ENCODE results near the gene PBRM1. TPM values are rescaled to one million over a fixed set of nuclear protein-coding genes. Genes with fewer than 3 reads are reported as not detected.

PBRM1 gene
- total RNA-seq, 2 donors from 2014 or later = 73.4 to 78.5 TPM

GRCh38 chr3:52544937-52545336, 140.8 kb downstream of the PBRM1 start:
- Histone ChIP-seq H3K27me3 (ENCODE audit: control insufficient read depth, insufficient read depth, low read length, poor library complexity, severe bottlenecking) (no peaks in the 10 kb centered on the region), H3K27ac (ENCODE audit: low read depth, low read length) (no peak overlapping the region), H3K36me3 (ENCODE audit: control insufficient read depth, insufficient read depth, low read length) (peaks cover 67% of the 10 kb centered on the region), H3K4me3 (ENCODE audit: low read length) (no peak overlapping the region), H3K9ac (ENCODE audit: extremely low read depth, low read length, poor library complexity, severe bottlenecking) (no peak overlapping the region), H3K4me1 (ENCODE audit: control insufficient read depth, insufficient read depth, low read length) (no peaks in the 10 kb centered on the region), H3K9me3 (ENCODE audit: control insufficient read depth, low read length) (no peaks in the 10 kb centered on the region)
- Mint-ChIP-seq H3K9me3 (no peaks in the 10 kb centered on the region), H3K27ac (peak overlapping the region; percentile 56), H3K4me1 (no peaks in the 10 kb centered on the region), H3K36me3 (ENCODE audit: low read depth) (peaks cover 35% of the 10 kb centered on the region), H3K27me3 (ENCODE audit: insufficient read depth) (no peaks in the 10 kb centered on the region), H3K4me3 (no peak overlapping the region)
- TF ChIP-seq, protein P1, sequence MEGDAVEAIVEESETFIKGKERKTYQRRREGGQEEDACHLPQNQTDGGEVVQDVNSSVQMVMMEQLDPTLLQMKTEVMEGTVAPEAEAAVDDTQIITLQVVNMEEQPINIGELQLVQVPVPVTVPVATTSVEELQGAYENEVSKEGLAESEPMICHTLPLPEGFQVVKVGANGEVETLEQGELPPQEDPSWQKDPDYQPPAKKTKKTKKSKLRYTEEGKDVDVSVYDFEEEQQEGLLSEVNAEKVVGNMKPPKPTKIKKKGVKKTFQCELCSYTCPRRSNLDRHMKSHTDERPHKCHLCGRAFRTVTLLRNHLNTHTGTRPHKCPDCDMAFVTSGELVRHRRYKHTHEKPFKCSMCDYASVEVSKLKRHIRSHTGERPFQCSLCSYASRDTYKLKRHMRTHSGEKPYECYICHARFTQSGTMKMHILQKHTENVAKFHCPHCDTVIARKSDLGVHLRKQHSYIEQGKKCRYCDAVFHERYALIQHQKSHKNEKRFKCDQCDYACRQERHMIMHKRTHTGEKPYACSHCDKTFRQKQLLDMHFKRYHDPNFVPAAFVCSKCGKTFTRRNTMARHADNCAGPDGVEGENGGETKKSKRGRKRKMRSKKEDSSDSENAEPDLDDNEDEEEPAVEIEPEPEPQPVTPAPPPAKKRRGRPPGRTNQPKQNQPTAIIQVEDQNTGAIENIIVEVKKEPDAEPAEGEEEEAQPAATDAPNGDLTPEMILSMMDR (conservative IDR thresholded peaks at IDR 0.05) = no peak
- WGBS, 2 experiments (ENCODE audit: insufficient coverage in 1 of 2, insufficient read length in 1 of 2) = 92 to 98% methylated on average over 4 of the region's 4 CpGs
- no peak for DNase-seq

DNA sequence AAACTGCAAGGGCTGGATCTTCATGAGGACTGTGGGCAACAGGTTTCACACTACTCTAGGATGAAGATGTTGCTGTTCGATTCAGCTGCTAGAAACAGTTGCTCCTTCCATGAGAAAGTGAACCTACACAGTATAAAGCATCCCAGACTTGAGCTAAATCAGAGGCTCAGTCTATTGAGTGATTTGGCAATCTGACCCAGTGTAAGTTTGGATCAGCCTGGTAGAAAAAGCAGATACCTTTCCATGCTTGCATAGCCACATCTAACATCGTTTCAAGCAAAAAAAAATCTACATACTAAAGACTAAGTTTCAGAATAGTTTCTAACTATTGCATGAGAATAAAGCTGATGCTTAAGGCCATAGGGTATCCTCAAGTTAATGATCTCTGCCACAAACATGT, 144.7 kb downstream of the PBRM1 start:
- peak overlapping the region; percentile 15 for H3K27ac Mint-ChIP-seq
- DNase-seq = no peak
- Histone ChIP-seq H3K36me3 (ENCODE audit: control insufficient read depth, insufficient read depth, low read length) (peaks cover 43% of the 10 kb centered on the region), H3K9ac (ENCODE audit: extremely low read depth, low read length, poor library complexity, severe bottlenecking) (no peak overlapping the region), H3K9me3 (ENCODE audit: control insufficient read depth, low read length) (no peaks in the 10 kb centered on the region), H3K4me1 (ENCODE audit: control insufficient read depth, insufficient read depth, low read length) (no peaks in the 10 kb centered on the region), H3K4me3 (ENCODE audit: low read length) (no peak overlapping the region), H3K27me3 (ENCODE audit: control insufficient read depth, insufficient read depth, low read length, poor library complexity, severe bottlenecking) (no peaks in the 10 kb centered on the region), H3K27ac (ENCODE audit: low read depth, low read length) (no peak overlapping the region)
- H3K36me3 Mint-ChIP-seq (ENCODE audit: low read depth) = peaks cover 27% of the 10 kb centered on the region
- H3K4me3 Mint-ChIP-seq = no peak overlapping the region
- TF ChIP-seq, protein P1 (conservative IDR thresholded peaks at IDR 0.05) = no peak
- peaks cover 17% of the 10 kb centered on the region for H3K4me1 Mint-ChIP-seq
- no peaks in the 10 kb centered on the region for H3K27me3 Mint-ChIP-seq (ENCODE audit: insufficient read depth)
- H3K9me3 Mint-ChIP-seq = no peaks in the 10 kb centered on the region
- 87 to 100% methylated on average over 1 to 2 of the region's 2 CpGs for WGBS, 2 experiments (ENCODE audit: insufficient coverage in 1 of 2, insufficient read length in 1 of 2)

- no peaks in the 10 kb centered on the region for H3K9me3 ChIP-seq (ENCODE audit: control insufficient read depth, low read length)
- peaks cover 32% of the 10 kb centered on the region for H3K36me3 ChIP-seq (ENCODE audit: control insufficient read depth, insufficient read depth, low read length)
- H3K27me3 ChIP-seq (ENCODE audit: control insufficient read depth, insufficient read depth, low read length, poor library complexity, severe bottlenecking) = no peaks in the 10 kb centered on the region
- DNase-seq = no peak
- Mint-ChIP-seq H3K27me3 (ENCODE audit: insufficient read depth) (no peaks in the 10 kb centered on the region), H3K9me3 (no peaks in the 10 kb centered on the region), H3K4me1 (peaks cover 24% of the 10 kb centered on the region), H3K27ac (no peak overlapping the region), H3K4me3 (no peak overlapping the region), H3K36me3 (ENCODE audit: low read depth) (peaks cover 26% of the 10 kb centered on the region)
- 91 to 100% methylated on average over 5 of the region's 5 CpGs for WGBS, 2 experiments (ENCODE audit: insufficient coverage in 1 of 2, insufficient read length in 1 of 2)
- H3K27ac ChIP-seq (ENCODE audit: low read depth, low read length) = no peak overlapping the region
- TF ChIP-seq, protein P1 (conservative IDR thresholded peaks at IDR 0.05) = no peak
- H3K4me3 ChIP-seq (ENCODE audit: low read length) = peak overlapping the region; percentile 84
- no peak overlapping the region for H3K9ac ChIP-seq (ENCODE audit: extremely low read depth, low read length, poor library complexity, severe bottlenecking)
- H3K4me1 ChIP-seq (ENCODE audit: control insufficient read depth, insufficient read depth, low read length) = no peaks in the 10 kb centered on the region
These were observed 146.6 kb downstream of the PBRM1 start for GRCh38 chr3:52539010-52539653.

Data from endodermal cell (in vitro differentiated cells).